ENCODE measurements around the gene EPHB1.
A peak's percentile ranks its signal among the peaks of the same experiment; 100 is the strongest.

DNA sequence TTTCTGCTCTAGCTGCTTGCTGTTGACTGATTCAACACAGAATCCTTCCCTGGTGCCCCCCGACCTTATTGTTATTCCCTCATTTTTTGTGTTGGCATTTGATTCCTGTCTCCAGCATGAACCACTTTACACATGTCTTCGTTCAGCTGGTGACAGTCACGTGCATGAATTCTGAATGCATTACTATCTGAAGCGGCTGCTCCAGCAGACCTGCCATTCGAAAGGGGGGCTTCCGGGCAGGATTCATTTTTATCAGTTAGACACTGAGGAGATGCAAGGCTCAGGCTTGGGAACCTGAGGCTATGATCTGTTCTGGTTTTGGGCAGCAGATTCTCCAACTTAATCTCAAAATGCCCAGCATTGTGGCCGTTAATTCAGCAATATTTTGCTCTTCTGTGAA lies 336.2 kb downstream of the EPHB1 start:
- TF ChIP-seq GATA2 (IDR thresholded peaks at IDR 0.05; ENCODE audit: low read depth, low read length) (peak; percentile 62), GATA3 (IDR thresholded peaks at IDR 0.05; ENCODE audit: low read depth, low read length) (no peak)

All from SH-SY5Y (cell line).